Measurements from ENCODE around the gene LPCAT3.

- TF ChIP-seq CTCF (conservative IDR thresholded peaks at IDR 0.05; ENCODE audit: low read depth, low read length) (no peak), EZH2 (IDR thresholded peaks at IDR 0.05; ENCODE audit: low read length, unreplicated experiment) (no peak), EZH2phosphoT487 (IDR thresholded peaks at IDR 0.05; ENCODE audit: borderline replicate concordance, low read length) (no peak)
Measured at GRCh38 chr12:7001921-7002591, 16.2 kb downstream of the LPCAT3 start.

Data from PC-3 (cell line).